GM19463 (cell line): ENCODE data around the gene VDR.

Experiments used
- ATAC-seq: cut with Tn5 transposase; IDR thresholded peaks from one replicate; pipeline ENCODE4 v1.9.1; 2021; ENCODE audit warnings: mild to moderate bottlenecking, moderate library complexity; ENCODE audit not compliant: unreplicated experiment

Gene VDR

DNA sequence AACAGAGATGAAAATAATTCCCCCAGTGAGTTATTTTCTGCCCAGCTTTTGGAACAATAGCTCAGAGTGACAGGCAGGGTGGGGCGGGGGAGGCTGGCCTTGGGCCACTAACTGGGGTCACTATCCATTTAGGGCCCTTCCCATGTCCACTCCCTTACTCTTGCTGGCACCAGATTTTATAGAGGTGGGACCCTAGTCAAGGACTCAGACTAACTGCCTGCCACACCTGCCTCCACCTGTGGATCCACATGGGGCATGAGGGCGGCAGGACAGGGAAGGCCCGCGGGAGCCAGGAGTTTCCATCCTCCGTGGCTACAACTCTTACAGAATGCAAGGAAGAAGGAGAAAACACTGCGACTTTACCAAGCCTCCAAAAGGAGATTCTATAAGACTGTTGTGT lies 10.1 kb downstream of the VDR start:
- no peak for ATAC-seq

DNA sequence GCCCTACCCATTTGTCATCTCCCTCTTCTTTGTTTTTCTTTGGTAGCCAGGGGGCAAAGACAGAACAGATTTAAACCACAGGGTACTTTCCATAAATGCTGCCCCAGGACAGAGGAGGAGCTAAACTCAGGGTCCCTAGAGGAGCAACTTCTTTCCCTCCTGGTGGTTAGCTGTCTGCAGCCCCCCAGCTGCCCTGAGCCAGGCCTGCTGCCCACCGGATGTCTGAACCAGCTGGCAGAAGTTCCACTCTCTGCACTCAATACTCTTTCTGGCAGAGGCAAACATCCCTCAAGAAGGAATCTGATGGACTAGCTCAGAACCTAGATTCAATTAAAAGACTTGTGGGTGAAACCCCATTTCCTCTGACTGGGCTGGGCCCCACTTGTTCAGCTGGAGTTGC lies 10.7 kb downstream of the VDR start:
- peak; percentile 60 for ATAC-seq

DNA sequence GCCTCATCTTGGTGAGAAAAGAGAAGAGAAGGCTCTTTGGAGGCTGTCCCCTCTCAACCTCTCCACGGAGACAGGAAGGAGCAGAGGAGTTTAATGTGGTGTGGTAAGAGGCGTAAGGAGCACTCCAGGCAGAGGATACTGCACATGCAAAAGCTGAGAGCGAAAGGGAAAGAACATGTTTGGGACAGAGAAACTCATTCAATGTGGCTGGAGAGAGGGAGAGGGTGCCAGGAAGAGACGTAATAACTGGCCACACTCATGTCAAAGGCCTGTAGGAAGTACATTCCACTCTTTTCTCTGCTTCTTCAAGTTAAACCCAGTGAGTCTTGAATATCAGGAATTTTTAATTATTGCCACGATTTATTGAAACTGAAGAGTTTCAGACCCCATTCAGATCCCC lies 12.0 kb downstream of the VDR start:
- no peak for ATAC-seq

DNA sequence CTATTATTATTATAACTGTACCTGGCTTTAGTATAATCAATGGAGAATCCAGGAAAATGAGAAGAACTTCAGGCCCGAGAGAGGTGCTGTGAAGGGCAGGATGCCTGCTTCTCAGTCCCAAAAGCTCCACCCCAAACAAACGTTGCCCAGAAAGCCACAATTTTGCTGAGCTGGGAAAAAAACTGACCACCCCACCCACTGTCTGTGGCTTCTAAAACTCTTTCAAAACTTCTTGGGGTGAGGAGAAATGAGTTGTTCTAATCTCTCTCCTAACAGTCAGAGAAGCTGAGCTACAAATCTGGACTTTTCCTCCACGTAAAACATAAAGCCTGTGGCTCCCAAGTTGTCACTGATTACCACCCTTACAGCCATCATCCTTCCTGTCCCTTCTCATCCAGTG lies 13.4 kb downstream of the VDR start:
- no peak for ATAC-seq

DNA sequence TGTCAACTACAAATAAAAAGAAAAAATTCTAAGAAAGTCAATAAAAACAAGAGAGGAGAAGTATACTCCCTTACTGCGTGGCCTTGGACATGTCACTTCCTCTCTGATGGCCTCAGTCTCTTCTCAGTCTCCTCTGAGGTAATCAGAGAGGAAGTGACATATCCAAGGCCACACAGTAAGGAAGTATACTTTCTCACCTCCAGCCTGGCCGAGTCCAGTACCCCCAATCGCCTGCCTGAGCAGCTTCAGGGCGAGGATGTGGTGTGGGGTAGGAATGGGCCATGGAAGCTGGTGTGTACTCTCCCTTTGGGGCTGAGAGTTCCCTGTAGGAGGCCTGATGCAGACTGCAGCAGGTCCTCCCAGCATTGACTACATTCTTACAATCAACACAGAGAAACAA lies 15.8 kb downstream of the VDR start:
- peak; percentile 24 for ATAC-seq

DNA sequence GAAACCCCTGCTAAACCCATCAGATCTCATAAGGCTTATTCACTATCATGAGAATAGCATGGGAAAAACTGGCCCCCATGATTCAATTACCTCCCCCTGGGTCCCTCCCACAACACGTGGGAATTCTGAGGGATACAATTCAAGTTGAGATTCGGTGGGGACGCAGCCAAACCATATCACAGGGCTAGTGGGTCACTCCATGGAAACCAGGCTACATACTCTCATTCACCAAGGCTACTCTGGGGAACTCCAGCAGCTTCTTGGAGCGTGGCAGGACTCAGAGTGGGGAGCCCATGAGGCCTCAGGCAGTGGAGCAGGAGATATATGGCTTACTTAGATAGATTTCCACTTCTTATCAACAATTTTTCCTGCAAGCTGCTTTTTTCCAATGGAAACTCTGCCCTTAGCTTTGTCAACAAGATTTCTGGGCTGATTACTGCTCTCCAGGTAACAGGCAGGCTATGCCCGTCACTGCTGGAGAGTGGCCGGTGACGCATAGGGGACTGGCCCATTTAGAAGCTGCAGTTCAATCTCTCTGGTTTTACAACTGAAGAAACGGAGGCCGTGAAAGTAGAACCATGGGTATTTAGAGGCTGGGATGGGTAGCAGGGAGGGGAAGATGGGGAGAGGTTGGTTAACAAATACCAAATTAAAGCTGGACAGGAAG lies 16.5 kb downstream of the VDR start:
- no peak for ATAC-seq

DNA sequence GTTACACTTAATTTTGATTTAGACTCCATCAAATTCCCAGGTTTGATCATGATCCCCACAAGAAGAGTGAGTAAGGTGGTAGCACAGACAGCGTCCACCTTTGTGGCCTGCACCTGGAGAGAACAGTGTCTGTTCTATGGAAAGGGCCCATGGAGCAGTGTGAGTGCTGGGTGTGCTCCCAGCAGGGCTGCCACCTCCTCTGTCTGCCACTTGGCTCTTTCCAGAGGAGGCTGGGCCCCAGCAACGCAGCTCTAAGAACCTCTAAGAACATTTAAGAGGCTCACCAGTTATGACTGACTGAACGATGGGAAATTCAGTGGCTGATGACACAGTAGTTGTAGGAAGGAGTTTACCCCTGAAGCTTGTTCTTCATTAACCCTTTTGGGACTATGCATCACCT lies 17.3 kb downstream of the VDR start:
- ATAC-seq = no peak

DNA sequence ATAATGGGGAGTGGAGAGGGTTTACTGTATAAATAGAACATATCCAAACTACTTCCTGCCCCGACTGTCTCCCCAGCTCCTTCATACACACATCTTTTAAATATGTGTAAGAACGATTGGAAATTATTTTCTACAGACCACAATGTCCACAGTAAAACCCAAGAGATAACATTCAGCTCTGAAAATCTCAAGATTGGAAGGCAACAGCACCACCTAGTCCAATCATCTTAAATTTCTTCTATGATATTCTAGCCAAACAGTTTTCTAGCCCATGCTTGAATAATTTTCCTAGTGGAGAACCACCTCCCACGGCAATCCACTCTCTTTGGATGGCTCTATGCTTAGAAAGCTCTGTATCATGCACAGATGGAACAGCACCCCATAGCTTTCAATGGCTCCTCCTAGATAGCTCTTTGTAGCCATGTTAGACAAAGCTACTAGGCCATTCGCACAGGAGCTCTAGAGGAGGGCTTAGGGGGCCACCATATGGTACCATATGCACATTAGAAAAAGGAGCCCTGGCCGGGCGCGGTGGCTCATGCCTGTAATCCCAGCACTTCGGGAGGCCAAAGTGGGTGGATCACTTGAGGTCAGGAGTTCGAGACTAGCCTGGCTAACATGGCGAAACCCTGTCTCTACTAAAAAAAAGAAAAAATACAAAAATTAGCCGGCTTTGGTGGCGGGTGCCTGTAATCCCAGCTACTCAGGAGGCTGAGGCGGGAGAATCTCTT lies 18.1 kb downstream of the VDR start:
- no peak for ATAC-seq

DNA sequence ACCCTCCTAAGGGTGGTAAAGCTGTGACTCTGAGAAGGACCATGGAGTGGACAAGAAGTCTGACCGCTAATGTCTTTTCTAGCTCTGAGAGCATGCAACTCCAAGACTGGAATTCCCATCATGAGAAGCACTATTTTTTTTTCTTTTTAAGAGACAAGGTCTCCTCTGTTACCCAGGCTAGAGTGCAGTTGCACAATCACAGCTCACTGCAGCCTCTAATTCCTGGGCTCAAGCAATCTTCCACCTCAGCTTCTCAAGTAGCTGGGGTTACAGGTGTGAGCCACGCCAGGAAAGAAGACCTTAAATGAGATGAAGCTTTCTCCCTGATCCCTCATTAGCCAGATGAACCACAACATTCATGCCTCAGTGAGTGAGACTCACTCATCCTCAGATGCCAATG lies 19.2 kb downstream of the VDR start:
- ATAC-seq = no peak

DNA sequence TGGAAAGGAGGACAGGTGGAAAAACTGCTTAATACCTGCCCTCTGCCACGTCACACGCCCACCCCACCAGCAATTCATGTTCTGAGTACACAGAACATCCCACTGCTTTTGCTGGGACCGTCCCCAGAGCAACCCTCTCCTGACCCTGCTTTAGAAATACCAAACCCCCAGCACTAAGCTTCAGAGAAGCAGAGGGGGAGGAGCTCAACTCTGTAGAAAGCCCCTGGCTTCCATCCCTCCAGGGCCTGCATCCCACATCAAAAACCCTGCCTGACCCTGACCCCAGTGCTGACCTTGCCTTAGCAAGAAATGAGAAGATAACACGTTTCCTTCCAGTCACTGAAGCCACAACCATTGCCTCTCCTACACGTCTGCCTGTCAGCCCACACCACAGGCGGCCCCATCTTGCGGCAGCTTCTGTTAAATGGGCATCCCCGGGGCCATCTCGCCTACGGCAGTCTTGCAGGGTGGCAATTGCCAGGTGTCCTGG lies 19.7 kb downstream of the VDR start:
- peak; percentile 54 for ATAC-seq

DNA sequence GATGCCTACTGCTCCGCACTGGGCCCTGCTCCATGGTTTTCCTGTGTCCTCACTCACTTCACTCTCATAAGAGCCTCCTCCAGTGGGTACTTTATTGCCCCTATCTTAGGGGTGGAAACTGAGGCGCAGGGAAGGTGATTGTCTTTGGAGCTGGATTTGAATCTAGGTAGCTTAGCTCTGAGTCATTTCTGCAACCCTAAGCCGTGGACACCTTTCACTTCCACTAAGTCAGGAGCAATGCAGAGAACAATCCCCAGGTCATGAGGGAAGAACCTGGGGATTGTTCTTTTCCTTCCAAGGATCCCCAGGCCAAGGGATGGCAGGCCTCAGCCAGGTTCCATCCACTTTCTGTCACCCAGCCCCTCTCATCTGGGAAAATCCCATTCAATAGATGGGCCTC lies 20.3 kb downstream of the VDR start:
- no peak for ATAC-seq

DNA sequence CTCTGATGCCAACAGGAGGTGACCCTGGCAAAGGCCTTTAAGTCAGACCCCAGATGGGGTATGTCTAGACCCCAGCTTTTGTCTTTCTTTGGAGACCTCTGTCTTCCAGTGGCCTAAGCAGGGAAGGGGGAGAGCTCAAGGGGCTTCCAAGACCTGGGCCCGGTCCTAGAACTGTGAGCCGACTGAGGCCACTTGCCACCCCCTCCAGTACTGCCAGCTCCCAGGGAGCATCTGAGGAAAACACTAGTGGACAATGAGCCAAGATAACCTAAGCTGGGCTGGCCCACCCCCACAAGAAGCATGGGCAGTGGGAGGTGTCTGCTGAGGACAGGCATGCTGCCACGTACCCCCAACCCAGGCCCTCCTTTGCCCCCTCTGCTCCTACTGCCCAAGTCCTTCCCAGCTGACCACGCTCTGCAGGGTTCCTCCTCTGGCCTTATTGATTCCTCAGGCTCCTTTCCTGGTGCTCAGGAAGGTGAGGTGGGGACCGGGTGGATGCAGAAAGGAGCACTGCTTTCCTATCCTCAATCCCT lies 21.1 kb downstream of the VDR start:
- ATAC-seq = no peak

DNA sequence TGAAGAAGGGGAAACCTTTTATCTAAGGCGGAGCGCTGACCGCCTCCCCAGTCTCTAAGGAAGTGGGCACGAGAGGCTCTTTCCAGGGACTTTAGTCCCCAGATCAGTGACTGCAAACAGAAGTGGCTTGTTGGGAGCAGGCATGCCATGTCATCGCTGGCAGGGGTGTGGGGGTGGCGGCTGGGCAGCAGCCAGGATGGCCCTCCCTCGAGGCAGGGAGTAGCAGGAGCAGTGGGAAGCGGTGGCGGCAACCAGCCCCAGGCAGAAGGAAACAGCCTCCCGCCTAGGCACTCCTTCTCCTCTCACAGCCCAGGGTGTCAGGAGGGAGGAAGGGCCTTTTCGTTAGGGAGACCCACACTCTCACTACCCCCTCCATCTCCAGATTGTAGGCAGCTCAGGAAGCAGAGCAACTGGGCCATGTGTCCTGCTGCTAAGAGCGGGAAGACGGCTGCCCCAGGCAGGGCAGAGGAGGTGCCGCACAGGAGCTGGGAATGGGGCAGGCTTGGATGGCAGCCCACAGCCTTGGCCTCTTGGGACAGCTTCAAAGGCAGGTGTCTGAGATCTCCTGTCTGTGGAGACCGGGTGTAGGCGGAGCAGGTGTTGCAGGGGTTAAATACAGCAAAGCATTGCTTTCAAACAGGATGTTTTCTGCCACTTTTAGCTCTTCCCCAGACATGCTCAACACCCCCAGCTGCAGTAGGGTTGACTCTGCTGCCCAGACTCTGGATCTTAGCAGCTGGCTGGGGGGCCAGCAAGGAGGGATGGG lies 21.8 kb downstream of the VDR start:
- ATAC-seq = peak; percentile 65

DNA sequence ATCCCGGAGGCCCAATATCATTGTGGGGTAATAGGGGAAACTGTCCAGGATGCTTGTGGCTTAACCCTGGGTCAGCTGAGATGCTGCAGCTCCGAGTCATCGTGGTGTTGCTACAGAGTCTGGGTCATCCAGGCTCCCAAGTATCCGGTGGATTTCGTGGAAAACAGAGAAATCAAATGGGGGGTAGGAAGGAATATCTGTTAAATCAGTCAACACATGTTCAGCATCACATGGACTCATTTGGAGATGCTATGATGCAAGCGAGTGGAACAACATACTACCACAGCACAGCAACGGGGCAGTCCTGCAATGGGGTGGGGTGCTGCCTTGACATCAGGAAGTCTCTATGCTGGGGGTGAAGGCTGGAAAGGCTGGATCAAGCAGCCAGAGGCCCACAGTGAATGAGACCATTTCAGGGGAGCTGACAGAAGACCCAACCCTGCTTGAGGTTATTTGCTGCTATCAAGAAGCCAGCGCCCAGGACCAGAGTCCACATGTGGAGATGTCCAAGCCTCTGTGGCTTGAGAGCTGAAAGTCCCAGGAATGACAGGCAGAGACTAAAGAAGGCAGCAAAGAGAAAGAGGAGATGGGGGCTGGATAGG lies 22.9 kb downstream of the VDR start:
- ATAC-seq = no peak

DNA sequence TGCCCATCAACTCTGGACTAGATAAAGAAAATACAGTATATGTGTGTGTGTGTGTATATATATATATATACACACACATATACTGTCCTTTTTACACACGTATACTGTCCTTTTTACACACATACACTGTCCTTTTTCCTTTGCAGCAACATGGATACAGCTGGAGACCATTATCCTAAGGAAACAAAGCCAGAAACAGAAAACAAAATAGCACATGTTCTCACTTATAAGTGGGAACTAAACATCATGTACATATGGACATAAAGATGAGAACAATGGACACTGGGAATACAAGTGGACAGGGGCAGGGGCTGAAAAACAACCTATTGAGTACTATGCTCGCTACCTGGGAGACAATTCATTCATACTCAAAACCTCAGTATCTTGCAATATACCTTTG lies 23.7 kb downstream of the VDR start:
- no peak for ATAC-seq

DNA sequence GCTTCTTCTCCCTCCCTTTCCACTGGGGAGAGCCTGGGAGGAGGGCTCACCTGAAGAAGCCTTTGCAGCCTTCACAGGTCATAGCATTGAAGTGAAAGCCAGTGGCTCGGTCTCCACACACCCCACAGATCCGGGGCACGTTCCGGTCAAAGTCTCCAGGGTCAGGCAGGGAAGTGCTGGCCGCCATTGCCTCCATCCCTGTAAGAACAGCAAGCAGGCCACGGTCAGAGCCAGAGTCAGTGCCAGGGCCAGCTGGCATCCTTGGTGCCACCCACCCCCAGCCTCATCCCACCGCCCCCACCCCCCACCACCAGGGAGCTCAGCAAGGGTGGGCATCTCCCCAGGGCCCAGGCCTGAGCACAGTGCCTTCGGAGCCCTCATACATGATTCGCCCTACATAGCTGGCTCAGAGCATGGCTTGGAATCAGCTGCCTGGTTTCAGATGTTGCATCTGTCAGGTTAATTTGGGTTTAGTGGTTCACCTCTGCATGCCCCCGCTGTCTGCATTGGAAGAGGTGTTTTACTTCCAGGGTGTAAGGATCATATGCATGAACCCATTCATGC lies 25.8 kb downstream of the VDR start:
- ATAC-seq = no peak

DNA sequence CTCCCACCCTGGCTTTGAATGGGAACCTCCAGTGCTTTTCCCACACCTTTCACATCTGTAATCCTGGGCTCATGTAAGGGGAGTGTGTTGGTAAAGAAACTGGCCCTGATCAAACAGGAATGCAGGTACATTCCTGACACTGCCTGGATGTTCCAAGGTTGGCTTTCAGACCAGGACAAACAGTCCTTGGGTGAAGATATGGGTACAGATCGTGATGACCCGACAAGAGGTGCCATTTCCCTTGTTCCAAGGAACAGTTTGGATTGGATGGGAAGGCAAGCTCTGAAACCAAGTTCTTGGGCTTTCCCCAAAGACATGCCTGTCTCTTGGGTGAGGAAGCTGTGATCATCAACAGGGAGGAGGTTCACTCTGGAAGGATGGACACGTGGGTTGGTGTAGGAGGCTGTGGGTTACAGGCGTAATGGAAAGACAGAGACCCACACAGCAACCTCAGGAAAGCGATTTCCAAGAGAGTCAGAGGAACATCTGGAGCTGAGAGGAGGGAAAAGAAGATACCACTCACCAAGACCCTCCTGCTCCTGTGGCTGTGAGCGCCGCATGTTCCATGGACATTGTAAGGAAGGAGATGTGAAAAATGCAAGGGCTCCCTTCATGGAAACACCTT lies 26.4 kb downstream of the VDR start:
- no peak for ATAC-seq

DNA sequence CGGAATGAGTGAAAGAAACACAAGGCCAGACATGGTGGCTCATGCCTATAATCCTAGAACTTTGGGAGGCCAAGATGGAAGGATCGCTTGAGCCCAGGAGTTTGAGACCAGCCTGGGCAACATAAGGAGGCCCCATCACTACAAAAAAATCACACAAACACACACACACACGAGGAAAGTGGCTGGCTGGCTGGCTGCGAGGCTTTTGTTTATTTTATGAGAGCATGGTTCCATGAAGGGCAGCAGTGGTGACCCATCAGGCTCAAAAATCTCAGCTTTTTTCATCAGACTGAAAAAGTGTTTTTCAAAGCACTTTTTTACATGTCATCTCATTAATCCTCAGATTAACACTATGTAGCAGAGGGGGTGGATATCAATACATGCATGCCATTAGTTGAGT lies 27.7 kb downstream of the VDR start:
- ATAC-seq = no peak

DNA sequence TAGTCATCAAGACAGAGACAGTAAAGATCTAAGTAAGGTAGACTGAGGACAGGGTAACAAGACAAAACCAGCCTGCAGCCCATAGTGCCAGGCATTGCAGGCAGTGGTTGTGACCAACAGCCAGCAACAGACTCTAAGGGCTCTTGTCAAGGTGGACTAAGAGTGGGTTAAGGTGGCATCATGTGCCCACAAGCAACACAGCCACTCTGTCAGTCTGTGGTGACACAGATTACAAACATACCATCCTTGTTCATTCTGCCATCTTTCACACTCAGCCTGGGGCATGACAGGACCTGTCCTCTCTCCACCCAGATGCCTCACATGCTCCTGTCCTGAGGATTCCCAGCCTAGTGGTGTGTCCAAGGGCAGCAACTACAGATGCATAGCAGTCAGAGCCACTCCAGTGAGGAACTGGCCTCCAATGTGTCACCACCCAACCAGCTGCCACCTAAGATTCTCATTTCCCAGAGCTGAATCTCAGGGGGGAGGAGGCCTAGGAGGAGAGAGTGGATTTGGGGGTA lies 28.3 kb downstream of the VDR start:
- no peak for ATAC-seq

DNA sequence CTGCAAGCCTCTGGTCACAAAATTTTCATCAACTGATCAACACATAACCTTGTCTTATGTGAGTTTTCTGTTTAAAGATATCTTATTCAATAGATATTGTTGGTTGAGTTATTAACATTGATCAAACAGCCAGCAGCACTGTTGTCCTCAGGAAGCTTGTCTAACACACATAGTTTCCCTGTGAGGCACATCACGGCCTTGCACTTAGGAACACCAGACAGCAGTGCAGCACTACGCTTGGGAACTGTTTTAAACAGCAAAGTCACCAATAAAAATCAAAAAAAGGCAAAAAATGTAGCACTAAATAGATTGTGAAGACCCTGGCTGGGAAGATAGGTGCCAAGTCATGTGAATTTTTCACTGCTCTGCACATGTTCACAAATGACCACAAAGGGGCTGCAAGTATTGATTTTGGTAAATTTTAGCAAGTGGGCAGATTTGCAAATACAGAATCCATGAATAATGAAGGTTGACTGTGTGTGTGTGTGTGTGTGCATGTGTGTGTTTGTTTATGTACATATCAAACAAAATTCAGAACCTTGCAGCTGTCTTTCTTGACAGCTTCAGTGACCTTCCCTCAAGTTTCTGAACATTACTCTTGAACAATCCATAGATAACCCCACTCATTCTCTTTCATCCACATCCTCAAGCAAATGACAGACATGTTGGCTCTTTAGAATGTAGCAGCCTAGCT lies 28.9 kb downstream of the VDR start:
- ATAC-seq = no peak
